ENCODE data around the gene NBAS.

DNA sequence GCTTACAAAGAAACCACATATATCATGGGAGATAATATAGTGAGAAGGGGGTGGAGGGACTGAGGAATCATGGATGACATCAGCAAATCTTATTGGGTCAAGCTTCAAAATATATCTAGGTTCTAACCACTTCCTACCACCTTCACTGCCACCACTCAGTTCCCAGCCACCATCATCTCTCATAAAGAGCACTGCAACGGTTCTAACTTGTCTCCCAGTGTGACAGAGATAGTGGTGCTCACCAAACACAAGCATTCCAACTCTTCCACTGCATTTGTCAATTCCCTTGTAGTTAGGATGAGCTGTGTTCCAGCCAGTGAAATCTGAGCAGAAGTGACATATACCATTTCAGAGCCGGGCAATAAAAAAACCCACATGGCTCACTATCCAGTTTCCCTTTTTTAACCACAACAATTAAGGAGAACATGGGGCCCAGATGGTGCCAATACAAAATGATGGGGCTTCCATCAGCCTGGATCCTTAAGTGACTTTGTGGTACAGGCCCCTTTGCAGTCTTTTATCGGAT lies 318.1 kb downstream of the NBAS start:
- TF ChIP-seq, protein P1, sequence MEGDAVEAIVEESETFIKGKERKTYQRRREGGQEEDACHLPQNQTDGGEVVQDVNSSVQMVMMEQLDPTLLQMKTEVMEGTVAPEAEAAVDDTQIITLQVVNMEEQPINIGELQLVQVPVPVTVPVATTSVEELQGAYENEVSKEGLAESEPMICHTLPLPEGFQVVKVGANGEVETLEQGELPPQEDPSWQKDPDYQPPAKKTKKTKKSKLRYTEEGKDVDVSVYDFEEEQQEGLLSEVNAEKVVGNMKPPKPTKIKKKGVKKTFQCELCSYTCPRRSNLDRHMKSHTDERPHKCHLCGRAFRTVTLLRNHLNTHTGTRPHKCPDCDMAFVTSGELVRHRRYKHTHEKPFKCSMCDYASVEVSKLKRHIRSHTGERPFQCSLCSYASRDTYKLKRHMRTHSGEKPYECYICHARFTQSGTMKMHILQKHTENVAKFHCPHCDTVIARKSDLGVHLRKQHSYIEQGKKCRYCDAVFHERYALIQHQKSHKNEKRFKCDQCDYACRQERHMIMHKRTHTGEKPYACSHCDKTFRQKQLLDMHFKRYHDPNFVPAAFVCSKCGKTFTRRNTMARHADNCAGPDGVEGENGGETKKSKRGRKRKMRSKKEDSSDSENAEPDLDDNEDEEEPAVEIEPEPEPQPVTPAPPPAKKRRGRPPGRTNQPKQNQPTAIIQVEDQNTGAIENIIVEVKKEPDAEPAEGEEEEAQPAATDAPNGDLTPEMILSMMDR (IDR thresholded peaks at IDR 0.05), result no peak
- TF ChIP-seq POLR2A (IDR thresholded peaks at IDR 0.05), result no peak
